Activated naive CD4-positive, alpha-beta T cell treated with anti-CD3 and anti-CD28 coated beads, Interleukin-2, amount 10 ng/mL, durations not matched to agents 7 days and 5 days (primary cell): ENCODE results near the gene TASP1.
"Not testable (repeated sequence)": the region's sequence is repeated elsewhere in the genome, so short reads cannot be mapped to it uniquely, and the experiment has no call there.

Source experiments
- CTCF ChIA-PET: fragments of 350-600 bp; sonication (Branson Sonifier 250); formaldehyde crosslinking; loops from one replicate; lab custom pipeline; 2021; ENCODE audit warnings: antibody characterized with exemption; lab: Charles Lee
- DNase-seq: peaks from one replicate; pipeline ENCODE4 v3.0.0-alpha.2; 2020
- H3K27ac Mint-ChIP-seq: one replicate; pipeline ENCODE4 v1.8.0; 2021; ENCODE audit warnings: mild to moderate bottlenecking, moderate library complexity, mixed read lengths
- H3K27me3 Mint-ChIP-seq: one replicate; pipeline ENCODE4 v1.8.0; 2021; ENCODE audit warnings: mild to moderate bottlenecking, mixed read lengths
- H3K36me3 Mint-ChIP-seq: one replicate; pipeline ENCODE4 v1.8.0; 2021; ENCODE audit warnings: mixed read lengths
- H3K4me1 Mint-ChIP-seq: one replicate; pipeline ENCODE4 v1.8.0; 2021; ENCODE audit warnings: mixed read lengths
- H3K4me3 Mint-ChIP-seq: one replicate; pipeline ENCODE4 v1.8.0; 2021; ENCODE audit warnings: mild to moderate bottlenecking, moderate library complexity, mixed read lengths
- H3K9me3 Mint-ChIP-seq: one replicate; pipeline ENCODE4 v1.8.0; 2021; ENCODE audit warnings: mixed read lengths

TASP1 gene

GRCh38 chr20:13395232-13395631 is 243.5 kb downstream of the TASP1 start:
- Mint-ChIP-seq H3K4me1 (no peaks in the 10 kb centered on the region), H3K27me3 (no peaks in the 10 kb centered on the region), H3K36me3 (no peaks in the 10 kb centered on the region), H3K9me3 (peaks cover 2% of the 10 kb centered on the region), H3K27ac (no peak overlapping the region), H3K4me3 (no peak overlapping the region)
- CTCF ChIA-PET, result interaction anchor here (0.6 kb wide), 1 partner anchor 715 kb away, joined by 3 read pairs; no protein-coding TSS in a partner anchor
- no peak for DNase-seq

DNA sequence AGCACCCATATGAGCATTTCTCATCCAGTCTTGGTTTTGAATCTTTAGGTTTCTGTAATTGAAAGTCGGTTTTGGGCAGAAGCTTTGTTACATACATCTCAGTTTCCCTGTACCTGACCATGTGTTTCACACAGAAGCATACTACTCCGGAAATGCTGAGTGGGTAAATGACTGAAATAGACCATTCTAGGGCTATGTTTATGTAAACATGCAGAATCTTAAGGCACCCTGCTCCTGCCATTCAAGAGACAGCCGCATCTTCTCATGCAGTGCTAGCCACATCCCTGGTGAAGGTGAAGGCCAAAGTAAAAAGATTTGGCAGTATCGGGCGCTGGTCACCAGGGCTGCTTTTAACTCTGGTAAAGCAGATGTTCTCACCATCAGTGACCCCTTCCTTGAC is 246.3 kb downstream of the TASP1 start:
- H3K36me3 Mint-ChIP-seq, result peaks cover 7% of the 10 kb centered on the region
- no peaks in the 10 kb centered on the region for H3K4me1 Mint-ChIP-seq
- DNase-seq, result no peak
- H3K27me3 Mint-ChIP-seq, result no peaks in the 10 kb centered on the region
- H3K9me3 Mint-ChIP-seq, result peaks cover 2% of the 10 kb centered on the region
- H3K27ac Mint-ChIP-seq, result no peak overlapping the region
- CTCF ChIA-PET, result no interaction called here
- H3K4me3 Mint-ChIP-seq, result no peak overlapping the region

DNA sequence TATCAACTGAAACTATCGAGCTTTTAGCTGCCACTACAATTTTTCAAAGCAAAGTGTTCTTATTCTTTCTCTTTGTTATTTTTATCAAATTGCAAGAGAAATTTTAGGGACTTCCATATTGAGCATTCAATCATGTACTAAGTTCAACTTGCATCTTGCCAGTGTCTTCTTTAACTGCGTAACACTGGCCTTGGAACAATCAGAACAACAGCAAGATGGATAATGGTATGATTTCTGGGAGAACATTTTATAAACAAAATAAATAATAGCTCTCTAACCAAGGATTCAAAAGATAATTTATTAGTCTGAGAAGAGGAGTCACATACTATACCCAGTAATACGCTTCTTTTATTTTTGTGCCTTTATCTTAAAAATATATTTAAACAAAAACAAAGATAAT is 249.6 kb downstream of the TASP1 start:
- peaks cover 10% of the 10 kb centered on the region for H3K36me3 Mint-ChIP-seq
- H3K9me3 Mint-ChIP-seq, result peaks cover 6% of the 10 kb centered on the region
- H3K4me1 Mint-ChIP-seq, result no peaks in the 10 kb centered on the region
- CTCF ChIA-PET, result no interaction called here
- no peak overlapping the region for H3K27ac Mint-ChIP-seq
- no peak overlapping the region for H3K4me3 Mint-ChIP-seq
- no peak for DNase-seq
- H3K27me3 Mint-ChIP-seq, result no peaks in the 10 kb centered on the region

DNA sequence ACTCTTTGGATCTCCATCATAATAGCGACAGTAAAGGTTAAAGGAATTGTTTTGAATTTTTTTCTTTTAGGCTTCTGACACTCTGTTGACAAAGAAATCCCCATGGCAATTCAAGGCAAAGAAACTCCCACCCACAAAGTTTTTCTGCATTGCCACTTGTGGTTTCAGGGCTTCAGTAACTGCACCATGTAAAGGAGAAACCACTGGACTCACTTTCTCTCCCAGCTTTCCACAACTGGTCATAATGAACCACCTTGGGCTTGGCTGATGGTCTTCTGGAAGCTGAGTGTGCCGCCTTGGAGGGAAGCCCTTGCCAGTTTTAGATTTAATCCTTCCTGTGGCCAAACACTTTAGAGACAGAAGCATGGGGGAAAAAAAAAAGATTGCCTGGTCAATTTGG is 254.6 kb downstream of the TASP1 start:
- no peak for DNase-seq
- H3K4me1 Mint-ChIP-seq, result no peaks in the 10 kb centered on the region
- no peaks in the 10 kb centered on the region for H3K27me3 Mint-ChIP-seq
- CTCF ChIA-PET, result no interaction called here
- peaks cover 8% of the 10 kb centered on the region for H3K36me3 Mint-ChIP-seq
- no peak overlapping the region for H3K4me3 Mint-ChIP-seq
- H3K9me3 Mint-ChIP-seq, result peaks cover 20% of the 10 kb centered on the region
- no peak overlapping the region for H3K27ac Mint-ChIP-seq

- no peaks in the 10 kb centered on the region for H3K4me1 Mint-ChIP-seq
- H3K4me3 Mint-ChIP-seq, result no peak overlapping the region
- no peak overlapping the region for H3K27ac Mint-ChIP-seq
- H3K27me3 Mint-ChIP-seq, result no peaks in the 10 kb centered on the region
- no peak for DNase-seq
- CTCF ChIA-PET, result no interaction called here
- peaks cover 23% of the 10 kb centered on the region for H3K9me3 Mint-ChIP-seq
- H3K36me3 Mint-ChIP-seq, result peaks cover 6% of the 10 kb centered on the region
Observed at GRCh38 chr20:13382786-13383185, 255.9 kb downstream of the TASP1 start.

- CTCF ChIA-PET, H3K4me3 Mint-ChIP-seq: not testable (repeated sequence)
Observed at GRCh38 chr20:13380497-13381229, 258.1 kb downstream of the TASP1 start.

GRCh38 chr20:13373400-13373799 is 265.3 kb downstream of the TASP1 start:
- no peak overlapping the region for H3K27ac Mint-ChIP-seq
- DNase-seq, result no peak
- H3K4me3 Mint-ChIP-seq, result no peak overlapping the region
- H3K27me3 Mint-ChIP-seq, result no peaks in the 10 kb centered on the region
- H3K36me3 Mint-ChIP-seq, result no peaks in the 10 kb centered on the region
- peaks cover 7% of the 10 kb centered on the region for H3K9me3 Mint-ChIP-seq
- H3K4me1 Mint-ChIP-seq, result no peaks in the 10 kb centered on the region
- CTCF ChIA-PET, result no interaction called here

More at GRCh38 chr20:13380497-13381229, 258.1 kb downstream of the TASP1 start:
- not testable (repeated sequence) for H3K27ac Mint-ChIP-seq, H3K36me3 Mint-ChIP-seq, H3K4me1 Mint-ChIP-seq, H3K27me3 Mint-ChIP-seq, DNase-seq
- peaks cover 22% of the 10 kb centered on the region for H3K9me3 Mint-ChIP-seq

GRCh38 chr20:13364278-13365170 is 274.2 kb downstream of the TASP1 start:
- Mint-ChIP-seq H3K9me3 (no peaks in the 10 kb centered on the region), H3K4me1 (no peaks in the 10 kb centered on the region), H3K36me3 (no peaks in the 10 kb centered on the region), H3K4me3 (no peak overlapping the region), H3K27me3 (no peaks in the 10 kb centered on the region), H3K27ac (no peak overlapping the region)
- CTCF ChIA-PET, result no interaction called here
- no peak for DNase-seq

DNA sequence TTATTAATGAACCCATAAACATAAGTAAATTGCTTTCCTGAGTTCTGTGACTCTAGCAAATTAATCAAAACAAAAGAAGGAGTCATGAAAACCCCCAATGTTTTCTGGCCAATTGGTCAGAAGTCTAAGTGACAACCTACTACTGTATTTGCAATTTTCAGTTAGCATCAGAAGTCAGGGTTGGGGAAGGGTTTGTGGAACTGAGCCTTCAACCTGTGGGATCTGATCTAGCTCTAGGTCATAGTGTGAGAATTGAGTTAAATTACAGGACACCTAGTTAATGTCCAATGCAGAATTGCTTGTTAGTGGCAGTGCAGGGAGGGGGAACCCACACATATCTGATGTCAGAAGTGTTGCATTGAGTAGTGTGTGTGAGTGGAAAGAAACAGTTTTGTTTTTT is 275.3 kb downstream of the TASP1 start:
- Mint-ChIP-seq H3K36me3 (no peaks in the 10 kb centered on the region), H3K27me3 (no peaks in the 10 kb centered on the region), H3K4me3 (no peak overlapping the region), H3K9me3 (no peaks in the 10 kb centered on the region), H3K27ac (no peak overlapping the region), H3K4me1 (no peaks in the 10 kb centered on the region)
- CTCF ChIA-PET, result no interaction called here
- DNase-seq, result no peak

DNA sequence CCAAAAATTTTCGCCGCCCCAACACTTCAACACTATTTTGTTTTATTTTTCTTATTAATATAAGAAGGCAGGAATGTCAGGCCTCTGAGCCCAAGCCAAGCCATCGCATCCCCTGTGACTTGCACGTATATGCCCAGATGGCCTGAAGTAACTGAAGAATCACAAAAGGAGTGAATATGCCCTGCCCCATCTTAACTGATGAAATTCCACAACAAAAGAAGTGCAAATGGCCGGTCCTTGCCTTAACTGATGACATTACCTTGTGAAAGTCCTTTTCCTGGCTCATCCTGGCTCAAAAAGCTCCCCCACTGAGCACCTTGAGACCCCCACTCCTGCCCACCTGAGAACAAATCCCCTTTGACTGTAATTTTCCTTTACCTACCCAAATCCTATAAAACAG is 276.6 kb downstream of the TASP1 start:
- DNase-seq, H3K27ac Mint-ChIP-seq, H3K9me3 Mint-ChIP-seq, H3K4me3 Mint-ChIP-seq, H3K27me3 Mint-ChIP-seq, H3K36me3 Mint-ChIP-seq, H3K4me1 Mint-ChIP-seq, CTCF ChIA-PET: not testable (repeated sequence)

DNA sequence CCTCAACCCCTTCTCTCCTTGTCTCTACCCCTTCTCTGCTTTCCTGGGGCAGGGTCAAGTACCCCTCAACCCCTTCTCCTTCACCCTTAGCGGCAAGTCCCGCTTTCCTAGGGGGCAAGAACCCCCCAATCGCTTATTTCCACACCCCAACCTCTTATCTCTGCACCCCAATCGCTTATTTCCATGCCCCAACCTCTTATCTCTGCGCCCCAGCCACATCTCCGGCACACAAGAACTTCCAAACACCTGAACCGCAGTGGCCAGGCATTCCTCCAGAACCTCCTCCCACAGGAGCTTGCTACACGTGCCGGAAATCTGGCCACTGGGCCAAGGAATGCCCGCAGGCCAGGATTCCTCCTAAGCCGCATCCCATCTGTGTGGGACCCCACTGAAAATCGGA is 279.8 kb downstream of the TASP1 start:
- DNase-seq, H3K4me3 Mint-ChIP-seq, H3K27ac Mint-ChIP-seq, CTCF ChIA-PET, H3K9me3 Mint-ChIP-seq, H3K4me1 Mint-ChIP-seq, H3K27me3 Mint-ChIP-seq, H3K36me3 Mint-ChIP-seq: not testable (repeated sequence)

DNA sequence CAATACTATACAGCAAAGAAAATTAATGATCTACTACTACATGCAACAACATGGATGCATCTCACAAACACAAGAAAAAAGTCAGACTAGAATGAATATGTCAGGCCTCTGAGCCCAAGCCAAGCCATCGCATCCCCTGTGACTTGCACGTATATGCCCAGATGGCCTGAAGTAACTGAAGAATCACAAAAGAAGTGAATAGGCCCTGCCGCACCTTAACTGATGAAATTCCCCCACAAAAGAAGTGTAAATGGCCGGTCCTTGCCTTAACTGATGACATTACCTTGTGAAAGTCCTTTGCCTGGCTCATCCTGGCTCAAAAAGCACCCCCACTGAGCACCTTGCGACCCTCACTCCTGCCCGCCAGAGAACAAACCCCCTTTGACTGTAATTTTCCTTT is 280.9 kb downstream of the TASP1 start:
- H3K36me3 Mint-ChIP-seq, H3K4me1 Mint-ChIP-seq, H3K27me3 Mint-ChIP-seq, DNase-seq, H3K27ac Mint-ChIP-seq, H3K9me3 Mint-ChIP-seq, H3K4me3 Mint-ChIP-seq, CTCF ChIA-PET: not testable (repeated sequence)

DNA sequence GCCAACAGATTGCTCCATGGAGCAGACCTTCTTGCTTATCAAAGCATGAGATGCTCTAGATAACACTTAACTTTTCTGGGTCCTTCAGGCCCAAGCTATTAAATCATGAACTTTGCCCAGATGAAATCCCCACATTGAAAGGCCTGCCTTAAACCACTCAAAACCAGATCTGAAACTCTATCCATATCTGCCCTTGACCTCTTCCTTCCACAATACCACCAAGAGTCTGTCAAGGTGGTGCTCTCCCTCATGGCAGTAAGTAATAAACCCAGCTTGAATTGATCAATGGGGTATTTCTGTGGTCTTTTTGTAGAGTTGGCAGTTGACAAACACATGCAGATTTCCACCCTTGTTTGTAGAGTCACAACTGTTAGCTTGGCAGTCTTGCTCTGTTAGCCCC is 282.1 kb downstream of the TASP1 start:
- Mint-ChIP-seq H3K4me1 (no peaks in the 10 kb centered on the region), H3K36me3 (no peaks in the 10 kb centered on the region), H3K27me3 (no peaks in the 10 kb centered on the region), H3K4me3 (no peak overlapping the region), H3K27ac (no peak overlapping the region), H3K9me3 (no peaks in the 10 kb centered on the region)
- no peak for DNase-seq
- CTCF ChIA-PET, result no interaction called here

DNA sequence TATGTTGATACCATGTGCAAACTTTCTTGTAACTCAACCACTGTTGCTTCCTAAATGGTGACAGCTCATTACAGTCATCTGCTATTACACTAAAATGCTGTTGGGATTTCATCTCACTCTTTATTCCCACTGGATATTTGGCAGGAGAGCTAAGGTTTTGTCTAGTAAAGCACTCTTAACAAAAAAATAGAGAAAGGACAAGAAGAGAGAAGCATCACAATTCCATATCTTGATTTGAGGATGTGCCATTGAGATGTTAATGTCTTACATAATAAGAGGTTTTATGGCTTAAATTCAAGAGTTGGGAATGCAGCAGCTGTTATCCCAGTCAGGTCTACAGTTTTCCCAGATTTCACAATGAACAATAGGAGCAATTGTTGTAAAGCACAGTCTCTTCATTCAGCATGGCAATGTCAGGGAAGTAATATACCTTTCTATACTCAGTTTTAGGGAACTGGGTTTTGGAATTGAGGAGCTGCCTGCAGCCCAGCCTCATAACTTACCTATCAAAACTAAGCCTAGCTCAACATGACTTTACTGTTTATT is 282.7 kb downstream of the TASP1 start:
- H3K36me3 Mint-ChIP-seq, result no peaks in the 10 kb centered on the region
- H3K4me3 Mint-ChIP-seq, result no peak overlapping the region
- H3K4me1 Mint-ChIP-seq, result no peaks in the 10 kb centered on the region
- no peak for DNase-seq
- no peak overlapping the region for H3K27ac Mint-ChIP-seq
- no peaks in the 10 kb centered on the region for H3K27me3 Mint-ChIP-seq
- H3K9me3 Mint-ChIP-seq, result no peaks in the 10 kb centered on the region
- CTCF ChIA-PET, result no interaction called here
